ENCODE measurements around the gene ASCL5. TPM values are rescaled to one million over a fixed set of nuclear protein-coding genes. Genes with fewer than 3 reads are reported as not detected.

The ASCL5 gene
- total RNA-seq, 1 experiment from 2014 or later: 0.15 TPM

- Histone ChIP-seq H4K5ac (ENCODE audit: insufficient read length, low read depth, low read length) (no peak overlapping the region), H3K79me1 (ENCODE audit: insufficient read depth, low read depth, low read length, poor library complexity, severe bottlenecking) (no peaks in the 10 kb centered on the region), H3K4me2 (ENCODE audit: insufficient read depth, insufficient read length, low read length) (peak overlapping the region; percentile 83), H2BK120ac (ENCODE audit: low read depth, low read length, poor library complexity, severe bottlenecking) (no peak overlapping the region), H4K20me1 (ENCODE audit: control insufficient read depth, insufficient read depth, insufficient read length) (peaks cover 2% of the 10 kb centered on the region), H2BK5ac (ENCODE audit: insufficient read length, low read length) (no peak overlapping the region), H2AFZ (ENCODE audit: low read length) (no peak overlapping the region), H2AK5ac (ENCODE audit: insufficient read length, low read length) (no peak overlapping the region), H3K14ac (ENCODE audit: insufficient read depth, low read length) (peak overlapping the region; percentile 51), H3K56ac (ENCODE audit: insufficient read length, low read depth, low read length) (no peak overlapping the region), H3T11ph (ENCODE audit: low read length) (no peak overlapping the region), H2BK15ac (ENCODE audit: low read depth, low read length) (no peak overlapping the region), H3K79me2 (ENCODE audit: insufficient read depth, low read length) (no peaks in the 10 kb centered on the region), H3K4ac (ENCODE audit: low read depth, low read length) (no peak overlapping the region), H4K8ac (replicated peaks; ENCODE audit: insufficient read length, low read depth, low read length) (no peak overlapping the region), H4K91ac (ENCODE audit: insufficient read length, low read depth, low read length) (no peak overlapping the region), H2BK20ac (ENCODE audit: low read depth, low read length, poor library complexity, severe bottlenecking) (no peak overlapping the region), H3K23me2 (ENCODE audit: insufficient read length, low read depth, low read length, poor library complexity, severe bottlenecking) (no peaks in the 10 kb centered on the region), H3K9ac (ENCODE audit: extremely low read depth, insufficient read length, low read length) (peak overlapping the region; percentile 78), H3K27ac (ENCODE audit: insufficient read length, low read depth, low read length) (no peak overlapping the region), H3K9me3 (ENCODE audit: control insufficient read depth, low read depth, low read length) (no peaks in the 10 kb centered on the region), H3K27me3 (ENCODE audit: insufficient read depth, low read length) (no peaks in the 10 kb centered on the region), H3K4me1 (ENCODE audit: insufficient read depth, low read length) (peaks cover 4% of the 10 kb centered on the region; the same call in 1 of the 2 replicates), H3K23ac (ENCODE audit: insufficient read length, low read depth, low read length) (no peak overlapping the region), H3K18ac (ENCODE audit: insufficient read length, low read depth, low read length) (peak overlapping the region; percentile 77), H2BK12ac (ENCODE audit: insufficient read length, low read depth, low read length) (no peak overlapping the region)
- no peak for DNase-seq
- Mint-ChIP-seq H3K4me3 (peak overlapping the region; percentile 94 to 95), H3K27ac (peak overlapping the region in 2 of 3 experiments; percentile 87 to 89; a peak in 5 of 7 replicates), H3K27me3 (ENCODE audit: low read depth) (peaks cover 5% of the 10 kb centered on the region; the same call in 1 of the 2 replicates), H3K4me1 (peaks cover 20 to 23% of the 10 kb centered on the region in 2 experiments), H3K36me3 (ENCODE audit: insufficient read depth in 1 of 3, low read depth in 3 of 3) (peaks cover 26 to 44% (median 35%) of the 10 kb centered on the region in 3 experiments; a peak in 6 of 7 replicates), H3K9me3 (no peaks in the 10 kb centered on the region)
- no peak for TF ChIP-seq CTCF (conservative IDR thresholded peaks at IDR 0.05)
- no CpG with 5 or more reads among the region's 37 CpGs for WGBS (ENCODE audit: extremely low coverage, insufficient read length, low lambda C conversion rate)
Measured at GRCh38 chr1:201153474-201154388, 26.7 kb upstream of the ASCL5 start.
